CD4-positive, alpha-beta T cell treated with Interleukin-15 for 1 hour (primary cell): ENCODE measurements around the gene PCDHAC1.

Experiments
- DNase-seq: peaks from one replicate; pipeline ENCODE4 v3.0.0-alpha.2; 2020

The PCDHAC1 gene

DNA sequence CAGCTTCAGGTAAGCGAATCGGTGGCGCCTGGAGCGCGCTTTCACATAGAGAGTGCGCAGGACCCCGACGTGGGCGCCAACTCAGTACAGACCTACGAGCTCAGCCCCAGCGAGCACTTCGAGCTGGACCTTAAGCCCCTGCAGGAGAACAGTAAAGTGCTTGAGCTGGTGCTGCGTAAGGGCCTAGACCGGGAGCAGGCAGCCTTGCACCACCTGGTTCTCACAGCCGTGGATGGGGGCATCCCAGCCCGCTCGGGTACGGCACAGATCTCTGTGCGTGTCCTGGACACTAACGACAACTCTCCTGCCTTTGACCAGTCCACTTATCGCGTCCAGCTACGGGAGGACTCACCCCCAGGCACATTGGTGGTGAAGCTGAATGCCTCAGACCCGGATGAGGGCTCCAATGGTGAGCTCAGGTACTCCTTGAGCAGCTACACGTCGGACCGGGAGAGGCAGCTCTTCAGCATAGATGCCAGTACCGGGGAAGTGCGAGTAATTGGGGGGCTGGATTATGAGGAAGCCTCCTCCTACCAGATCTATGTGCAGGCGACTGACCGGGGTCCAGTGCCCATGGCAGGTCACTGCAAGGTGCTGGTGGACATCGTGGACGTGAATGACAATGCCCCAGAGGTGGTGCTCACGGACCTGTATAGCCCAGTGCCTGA is 41.3 kb downstream of the PCDHAC1 start:
- no peak for DNase-seq

- no peak for DNase-seq
Observed at GRCh38 chr5:140969880-140970279, 43.8 kb downstream of the PCDHAC1 start.

DNA sequence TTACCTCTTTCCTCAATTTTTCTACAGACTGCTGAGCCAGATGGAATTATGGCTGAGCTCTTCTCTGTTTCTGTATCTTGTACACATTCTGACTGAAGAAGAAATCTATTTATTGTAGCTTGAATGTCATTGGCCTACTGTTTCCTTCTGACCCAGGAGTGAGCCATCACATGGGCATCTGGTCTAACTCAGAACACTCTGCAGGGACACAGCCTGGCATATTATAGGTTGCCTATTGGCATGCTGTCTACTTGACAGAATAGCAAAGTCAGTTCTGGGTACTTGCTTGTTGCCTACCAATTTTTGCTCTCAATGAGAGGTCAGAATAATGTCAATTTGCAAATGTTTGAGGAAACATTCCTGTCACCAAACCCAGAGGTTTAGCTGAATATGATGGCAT is 47.5 kb downstream of the PCDHAC1 start:
- DNase-seq, result no peak

GRCh38 chr5:140977003-140977402 is 50.9 kb downstream of the PCDHAC1 start:
- DNase-seq, result no peak

GRCh38 chr5:140978260-140978659 is 52.2 kb downstream of the PCDHAC1 start:
- DNase-seq, result no peak

GRCh38 chr5:140978983-140979382 is 52.9 kb downstream of the PCDHAC1 start:
- no peak for DNase-seq
